Stimulated activated CD4-positive, alpha-beta T cell treated with anti-CD3 and anti-CD28 coated beads, TNF-alpha, amount 100 ng/mL, for 4 hours (primary cell): ENCODE results near the gene USP51.
"Not testable (repeated sequence)": the region's sequence is repeated elsewhere in the genome, so short reads cannot be mapped to it uniquely, and the experiment has no call there.

ENCODE experiments used
- DNase-seq, 3 experiments: peaks; one replicate each; pipeline ENCODE4 v3.0.0-alpha.2; 2020; ENCODE audit warnings: low read depth in 3 of 3

The USP51 gene

GRCh38 chrX:55489314-55490009 lies at the start of gene USP51:
USP51 (minus strand) TSS chrX:55489848; CDS start chrX:55488939, 909 bp downstream.
- no peak for DNase-seq

- DNase-seq: no peak
Measured at GRCh38 chrX:55524487-55524886, 34.8 kb upstream of the USP51 start.

GRCh38 chrX:55523356-55523755 lies 33.7 kb upstream of the USP51 start:
- no peak for DNase-seq

GRCh38 chrX:55522596-55523276 lies 33.1 kb upstream of the USP51 start:
- DNase-seq: no peak

GRCh38 chrX:55521687-55522086 lies 32.0 kb upstream of the USP51 start:
- DNase-seq: no peak

GRCh38 chrX:55516794-55517481 lies 27.3 kb upstream of the USP51 start:
- not testable (repeated sequence) for DNase-seq

- DNase-seq: not testable (repeated sequence)
Measured at GRCh38 chrX:55513045-55513737, 23.5 kb upstream of the USP51 start.

- DNase-seq: not testable (repeated sequence)
Measured at GRCh38 chrX:55508410-55509152, 18.9 kb upstream of the USP51 start.

GRCh38 chrX:55507699-55508098 lies 18.1 kb upstream of the USP51 start:
- DNase-seq: not testable (repeated sequence)

- not testable (repeated sequence) for DNase-seq
Measured at GRCh38 chrX:55507010-55507409, 17.4 kb upstream of the USP51 start.

- DNase-seq: no peak
Measured at GRCh38 chrX:55490974-55491373, 1.3 kb upstream of the USP51 start.

GRCh38 chrX:55490121-55490520 lies 473 bp upstream of the USP51 start:
- DNase-seq: no peak

- DNase-seq: peak; percentile 39 to 46 (median 44)
Measured at GRCh38 chrX:55488593-55489313, 895 bp downstream of the USP51 start.

- DNase-seq: no peak
Measured at GRCh38 chrX:55488006-55488592, 1.5 kb downstream of the USP51 start.

- no peak for DNase-seq
Measured at GRCh38 chrX:55487143-55487542, 2.5 kb downstream of the USP51 start.

- DNase-seq: no peak
Measured at GRCh38 chrX:55486736-55487135, 2.9 kb downstream of the USP51 start.

- no peak for DNase-seq
Measured at GRCh38 chrX:55484948-55485347, 4.7 kb downstream of the USP51 start.

- no peak for DNase-seq
Measured at GRCh38 chrX:55480390-55481062, 9.1 kb downstream of the USP51 start.

GRCh38 chrX:55479956-55480355 lies 9.7 kb downstream of the USP51 start:
- DNase-seq: not testable (repeated sequence)

- not testable (repeated sequence) for DNase-seq
Measured at GRCh38 chrX:55465791-55466190, 23.9 kb downstream of the USP51 start.
